Fibroblast of skin of scalp (primary cell): ENCODE measurements around the gene DNAJC6.
A peak's percentile ranks its signal among the peaks of the same experiment; 100 is the strongest.

Experiments
- DNase-seq: peaks from one replicate; pipeline ENCODE4 v3.0.0-alpha.2; 2013

Gene DNAJC6

DNA sequence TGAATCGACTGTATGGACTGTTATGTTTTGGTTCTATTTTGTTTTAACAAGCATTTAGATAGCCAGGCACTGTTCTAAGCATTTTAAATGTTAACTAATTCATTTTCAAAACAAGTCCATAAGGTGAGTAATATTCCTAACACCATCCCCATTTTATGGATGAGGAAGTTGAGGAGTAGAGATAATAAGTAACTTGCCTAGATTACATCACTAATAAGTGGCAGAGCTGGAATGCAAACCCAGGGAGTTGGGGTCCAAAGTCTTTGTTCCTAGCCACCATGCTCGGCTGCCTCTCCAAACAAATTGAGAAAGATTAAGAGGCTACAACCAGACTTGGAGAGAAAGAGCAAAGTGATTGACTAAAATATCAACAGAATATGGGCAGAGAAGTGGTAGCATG is 98.5 kb downstream of the DNAJC6 start:
- DNase-seq = no peak

DNA sequence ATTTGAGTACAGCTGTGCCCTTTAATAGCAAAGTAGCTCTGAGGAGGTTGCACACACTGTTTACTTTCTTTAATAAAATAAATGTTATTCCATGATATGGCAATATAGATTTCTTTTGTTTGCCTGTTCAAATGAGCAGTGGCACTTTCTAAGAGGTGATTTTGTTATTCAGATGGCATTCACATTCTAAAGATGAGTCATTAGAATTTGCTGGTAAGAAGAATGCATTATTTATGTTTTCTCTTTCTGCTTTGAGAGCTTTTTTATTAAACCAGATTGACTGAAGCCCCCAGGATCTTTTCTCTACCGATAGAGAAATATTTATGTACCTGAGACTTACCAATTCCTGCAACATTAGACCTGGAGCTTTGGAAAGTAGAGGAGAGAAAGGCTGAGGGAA is 100.0 kb downstream of the DNAJC6 start:
- DNase-seq = no peak

DNA sequence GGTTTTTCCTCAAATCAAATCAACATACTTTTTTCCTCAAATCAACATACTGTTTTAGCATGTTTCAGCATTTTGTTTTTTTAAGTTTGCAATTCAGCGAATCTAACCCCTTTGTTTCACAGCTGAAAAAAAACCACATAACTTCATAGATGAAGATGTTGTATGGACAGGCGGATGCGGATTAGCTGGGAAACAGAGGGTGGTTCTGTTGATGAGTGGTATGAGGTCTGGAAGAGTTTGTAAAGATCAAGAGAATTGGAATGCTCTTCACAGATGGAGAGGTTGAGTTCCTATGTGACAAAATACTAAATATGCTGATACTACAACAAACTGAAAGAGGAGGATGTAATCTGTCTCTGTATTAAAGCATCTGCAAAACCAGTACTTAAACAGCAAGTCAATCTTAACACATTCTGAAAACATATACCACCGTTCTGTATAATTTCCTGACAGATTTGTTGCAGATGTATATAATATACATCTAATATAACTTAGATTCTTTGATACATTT is 100.5 kb downstream of the DNAJC6 start:
- no peak for DNase-seq

DNA sequence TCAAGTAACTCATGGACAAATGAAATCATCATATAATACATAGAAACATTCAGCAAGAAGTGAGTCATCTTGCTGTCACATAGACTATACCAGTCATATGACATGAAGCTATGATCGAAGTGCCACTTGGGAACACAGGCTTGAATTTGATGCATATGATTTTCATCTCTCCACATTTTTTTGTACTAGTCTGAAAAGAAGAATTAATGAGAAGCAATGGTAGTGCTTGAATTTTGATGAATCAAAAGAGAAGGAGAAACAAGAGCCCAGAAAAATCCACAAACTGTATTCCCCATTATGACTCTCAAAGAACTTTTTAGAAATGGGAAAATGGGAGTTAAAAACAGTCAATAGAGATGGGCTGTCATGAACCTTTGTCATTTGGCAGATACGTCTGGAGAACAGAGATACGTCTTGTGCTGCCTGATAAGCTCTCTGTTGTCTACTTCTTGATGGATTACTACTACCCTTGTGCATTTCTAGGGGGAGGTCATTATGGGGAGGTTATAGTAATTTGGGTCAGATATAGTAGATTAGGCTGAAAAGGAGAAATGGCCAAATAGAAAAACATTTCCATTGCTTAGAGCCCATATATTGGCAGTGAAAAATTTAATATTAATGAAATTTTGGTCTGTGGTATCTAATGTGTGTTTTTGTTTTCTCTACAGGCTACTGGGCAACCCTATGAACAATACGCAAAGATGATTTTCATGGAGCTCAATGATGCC is 103.1 kb downstream of the DNAJC6 start:
- DNase-seq = peak; percentile 47

DNA sequence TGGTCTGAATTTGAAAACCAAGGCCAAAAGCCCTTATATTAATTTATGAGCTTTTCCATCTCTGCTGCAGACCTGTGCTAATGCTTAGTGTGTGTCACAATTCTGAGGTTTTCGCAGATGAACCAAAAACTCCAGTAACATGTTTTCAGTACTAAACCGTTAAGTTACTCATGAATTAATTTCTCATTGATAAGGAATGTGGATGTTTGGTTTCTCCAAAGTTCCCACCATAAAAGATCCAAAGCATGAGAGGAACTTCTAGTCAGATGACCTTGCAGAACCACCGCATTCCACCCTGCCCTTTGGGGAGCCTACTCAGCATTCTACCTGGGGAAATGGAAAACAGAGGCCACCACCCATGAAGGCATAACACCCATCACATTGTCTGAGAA is 103.6 kb downstream of the DNAJC6 start:
- DNase-seq = peak; percentile 84

DNA sequence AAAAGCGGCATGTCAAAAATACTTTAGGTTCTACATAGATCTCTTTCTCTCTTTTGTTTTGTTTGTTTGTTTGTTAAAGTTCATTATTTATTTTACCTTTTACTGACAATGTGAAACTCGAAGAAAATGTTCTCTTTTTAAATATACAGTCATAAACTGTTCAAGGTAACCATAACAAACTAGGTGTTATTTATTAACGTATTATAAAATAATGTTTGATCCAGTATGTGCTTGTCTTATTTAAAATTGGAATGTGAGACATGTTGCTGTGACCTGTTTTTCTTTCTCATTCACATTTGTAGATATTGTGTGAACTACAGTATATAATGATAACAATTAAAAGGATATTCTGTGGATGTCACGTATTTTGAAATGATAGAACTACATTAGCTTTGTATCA is 105.2 kb downstream of the DNAJC6 start:
- no peak for DNase-seq

DNA sequence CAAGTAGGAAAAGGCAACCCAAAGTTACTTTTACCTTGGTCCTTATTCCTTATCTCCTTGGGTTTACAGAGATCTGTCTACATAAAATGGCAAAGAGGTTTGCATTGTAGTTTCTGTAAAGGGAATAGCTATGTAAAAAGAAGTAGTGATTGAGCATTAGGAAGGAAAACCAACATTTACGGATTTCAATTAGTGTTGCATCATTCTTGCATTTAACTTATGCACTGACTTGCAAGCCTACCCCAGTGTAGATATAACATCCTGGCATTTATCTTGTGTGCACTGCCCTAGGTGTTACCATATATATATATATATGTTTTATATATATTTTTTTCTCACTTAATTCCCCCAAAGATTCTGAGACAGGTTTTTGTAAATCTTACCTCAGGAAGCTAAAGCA is 107.4 kb downstream of the DNAJC6 start:
- DNase-seq = no peak

DNA sequence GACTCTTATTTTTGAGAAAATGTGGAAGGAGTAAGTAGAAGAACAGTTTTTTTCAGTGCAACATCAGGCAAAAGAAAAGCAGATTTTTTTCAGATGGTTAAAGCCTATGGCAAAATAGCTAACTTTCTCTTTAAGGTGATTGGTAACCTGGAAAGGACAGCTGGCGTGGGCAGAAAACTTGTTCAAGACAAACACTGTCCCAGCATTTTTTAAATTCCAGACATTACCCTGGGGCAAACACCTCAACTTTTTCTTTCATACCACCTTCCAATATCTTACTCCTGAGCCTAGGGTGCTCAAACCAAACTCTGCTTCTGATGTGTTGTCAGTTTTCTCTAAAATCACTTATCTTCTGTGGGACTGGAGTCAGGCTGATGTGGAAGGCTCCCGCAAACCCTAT is 108.4 kb downstream of the DNAJC6 start:
- DNase-seq = no peak

DNA sequence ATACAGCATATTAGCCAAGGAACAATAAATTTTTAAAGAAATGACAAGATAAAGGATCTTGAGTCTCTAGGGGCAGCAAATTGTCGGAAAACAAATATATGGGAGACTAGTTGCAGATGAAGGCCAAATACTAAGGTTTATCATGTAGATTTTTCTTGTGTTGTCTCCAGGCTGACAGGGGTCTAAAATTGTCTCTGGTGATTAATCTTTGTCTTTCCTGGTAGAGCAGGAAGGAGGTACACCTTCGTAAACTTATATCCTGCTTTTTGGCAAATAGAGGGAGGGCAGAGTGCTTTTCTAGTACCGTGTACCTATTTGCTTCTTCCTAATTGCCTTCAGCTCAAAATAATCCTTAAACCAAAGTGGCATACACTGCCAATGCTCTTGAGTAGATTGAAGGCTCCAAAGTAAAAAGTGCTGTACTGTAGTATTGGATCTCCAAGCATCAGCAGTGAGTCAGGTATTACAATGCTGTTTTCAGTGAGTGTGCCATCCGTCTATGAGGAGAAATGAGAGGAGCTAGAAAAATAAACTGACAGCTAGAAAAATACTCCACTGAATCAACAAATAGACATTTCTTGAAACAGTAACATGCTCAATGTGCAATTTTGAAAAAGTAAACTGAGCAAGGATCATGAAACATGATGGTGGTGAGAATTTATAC is 109.3 kb downstream of the DNAJC6 start:
- no peak for DNase-seq

DNA sequence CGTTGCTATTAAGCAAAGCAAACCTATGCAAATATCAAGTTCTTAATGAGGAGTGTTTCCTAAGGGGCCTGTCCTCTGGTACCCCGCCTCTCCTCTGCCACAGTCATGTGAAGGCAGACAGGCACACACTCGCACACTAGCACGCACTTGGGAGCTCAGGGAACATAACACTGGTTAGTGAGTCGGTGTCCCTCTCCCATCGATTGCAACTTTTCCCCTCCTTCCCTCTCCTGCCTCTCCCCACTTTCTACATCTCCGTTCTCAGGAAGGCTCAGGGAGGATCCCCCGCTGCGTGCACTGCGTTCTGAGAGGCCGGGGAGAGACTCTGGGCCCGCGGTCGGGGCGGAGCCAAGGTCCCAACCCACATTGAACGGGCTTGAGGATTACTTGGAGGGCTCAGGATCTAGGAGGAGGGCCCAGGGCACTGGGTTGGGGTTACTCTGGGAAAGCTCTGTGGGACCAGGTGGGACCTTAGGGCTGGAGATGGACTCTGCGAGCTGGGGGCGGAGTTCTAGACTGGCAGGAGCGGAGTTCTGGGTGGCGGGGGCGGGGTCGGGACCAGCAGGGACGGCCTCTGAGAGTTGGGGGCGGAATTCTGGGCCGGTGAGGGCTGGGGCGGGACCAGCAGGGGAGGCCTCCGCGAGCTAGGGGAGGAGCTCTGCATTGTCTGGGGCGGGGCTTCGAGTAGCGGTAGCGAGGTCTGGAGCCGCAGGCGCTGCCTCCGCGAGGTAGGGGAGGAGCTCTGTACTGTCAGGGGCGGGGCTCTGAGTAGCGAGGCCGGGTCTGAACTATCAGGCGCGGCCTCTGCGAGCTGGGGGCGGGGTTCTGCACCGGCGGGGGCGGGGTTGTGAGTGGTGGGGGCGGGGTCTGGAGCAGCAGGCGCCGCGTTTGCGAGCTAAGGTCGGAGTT is 110.6 kb downstream of the DNAJC6 start:
- DNase-seq = peak; percentile 99

DNA sequence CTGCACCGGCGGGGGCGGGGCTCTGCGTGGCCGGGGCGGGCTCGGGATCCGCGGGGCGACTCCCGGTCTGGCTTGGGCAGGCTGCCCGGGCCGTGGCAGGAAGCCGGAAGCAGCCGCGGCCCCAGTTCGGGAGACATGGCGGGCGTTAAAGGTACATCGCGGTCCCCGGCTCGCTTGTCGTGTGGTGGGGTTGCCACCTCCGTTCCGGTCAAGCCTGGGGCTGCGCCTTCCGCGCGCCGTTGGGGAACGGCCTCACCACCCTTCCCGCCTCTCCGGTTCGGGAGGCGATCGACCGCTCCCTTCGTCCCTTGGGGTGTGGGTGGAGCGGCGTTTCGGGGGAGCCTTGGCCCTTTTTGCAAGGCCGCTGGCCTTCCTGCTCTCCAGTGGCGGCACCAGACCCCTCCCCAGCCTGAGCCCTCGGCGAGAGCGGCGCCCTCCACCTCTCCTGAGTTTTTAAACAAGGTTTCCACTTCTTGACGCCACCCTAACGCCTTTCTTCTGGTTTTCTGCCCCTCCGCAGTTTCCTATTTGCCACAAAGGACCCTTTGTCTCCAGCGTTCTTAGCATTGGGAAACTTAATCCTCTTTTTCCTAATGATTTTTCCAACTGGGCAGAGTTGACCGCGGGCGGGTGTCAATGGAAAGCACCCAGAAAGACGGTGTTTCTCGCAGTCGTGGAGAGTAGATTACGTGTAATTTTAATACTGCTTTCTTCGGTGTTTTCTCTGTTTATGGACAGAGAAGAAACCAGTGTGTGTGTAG is 111.4 kb downstream of the DNAJC6 start, which contains the start of the genes LEPR and LEPROT:
Gene LEPR (plus strand): TSS at position 79 of the 761 bp plus-strand sequence. CDS start 144,898 bp downstream, outside the sequence.
Gene LEPROT (plus strand): TSS at position 79 of the 761 bp plus-strand sequence. CDS start 57 bp downstream, at position 136.
- no peak for DNase-seq

DNA sequence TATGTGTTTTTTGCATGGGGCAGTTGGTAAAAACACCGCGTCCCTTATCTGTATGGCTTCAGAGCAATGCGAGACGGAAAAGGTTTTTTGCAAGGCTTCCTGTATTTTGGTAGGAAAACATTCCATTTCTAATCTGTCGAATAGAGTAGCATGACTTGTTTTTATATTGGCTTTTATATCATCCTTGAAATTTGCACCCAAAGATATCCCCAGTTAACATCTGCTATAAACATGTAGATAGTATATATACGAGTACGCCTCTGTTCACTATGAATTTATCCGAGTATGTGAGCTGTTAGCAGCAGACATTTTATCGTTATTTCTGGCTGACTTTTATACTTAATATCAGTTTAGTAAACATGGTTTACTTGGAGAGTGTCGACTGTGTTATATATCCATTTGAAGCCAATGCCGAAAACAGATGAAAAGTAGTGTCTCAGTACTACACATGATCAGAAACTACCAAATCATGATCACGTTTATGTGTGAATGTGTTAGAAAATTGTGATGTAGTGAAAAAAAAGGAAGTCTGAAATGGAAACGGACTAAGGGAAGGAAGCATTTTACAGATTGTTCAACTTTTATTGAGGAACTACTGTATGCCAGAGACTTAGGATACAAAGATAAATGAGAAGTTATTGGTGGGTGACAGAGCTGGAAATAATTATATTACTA is 112.1 kb downstream of the DNAJC6 start:
- no peak for DNase-seq

DNA sequence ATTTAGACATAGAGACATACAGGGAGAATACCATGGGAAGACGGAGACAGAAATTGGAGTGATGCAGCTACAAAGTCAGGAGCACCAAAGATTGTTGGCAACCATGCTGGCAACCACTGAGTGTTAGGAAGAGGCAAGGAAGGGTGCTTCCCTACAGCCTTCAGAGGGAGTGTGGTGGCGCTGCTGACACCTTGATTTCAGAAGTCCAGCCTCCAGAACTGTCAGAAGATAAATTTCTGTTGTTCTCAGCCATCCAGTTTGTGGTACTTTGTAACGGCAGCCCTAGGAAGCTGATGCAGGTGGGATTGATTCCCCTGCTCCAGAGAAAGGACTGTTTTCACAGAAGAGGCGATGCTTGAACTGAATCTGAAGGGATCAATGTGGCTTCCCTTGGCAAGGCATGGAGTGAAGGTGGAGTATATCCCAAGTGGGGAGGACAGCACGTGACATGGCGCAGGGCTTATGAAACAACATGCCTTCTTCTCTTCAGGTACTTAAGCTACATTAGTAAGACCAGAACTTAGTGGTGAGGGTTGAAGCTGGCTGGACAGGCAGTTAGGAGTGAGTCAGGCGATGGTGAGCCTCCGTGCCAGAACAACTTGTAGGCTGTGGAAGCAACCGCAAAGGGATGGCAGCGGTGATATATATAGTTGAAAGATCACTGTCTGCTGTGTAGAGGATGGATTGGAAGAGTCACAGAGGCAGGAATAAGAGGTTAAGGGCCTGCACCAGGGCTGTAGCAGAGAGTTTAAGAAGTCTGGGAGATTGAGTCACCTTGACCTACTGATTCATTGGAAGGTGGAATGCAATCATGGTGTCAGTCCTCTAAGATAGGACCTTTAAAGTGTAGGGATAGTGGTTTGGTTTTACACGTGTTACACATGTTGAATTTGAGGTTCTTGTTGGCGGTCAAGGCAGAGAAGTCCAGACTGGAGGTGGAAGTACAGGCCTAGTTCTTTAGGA is 113.2 kb downstream of the DNAJC6 start:
- DNase-seq = no peak

DNA sequence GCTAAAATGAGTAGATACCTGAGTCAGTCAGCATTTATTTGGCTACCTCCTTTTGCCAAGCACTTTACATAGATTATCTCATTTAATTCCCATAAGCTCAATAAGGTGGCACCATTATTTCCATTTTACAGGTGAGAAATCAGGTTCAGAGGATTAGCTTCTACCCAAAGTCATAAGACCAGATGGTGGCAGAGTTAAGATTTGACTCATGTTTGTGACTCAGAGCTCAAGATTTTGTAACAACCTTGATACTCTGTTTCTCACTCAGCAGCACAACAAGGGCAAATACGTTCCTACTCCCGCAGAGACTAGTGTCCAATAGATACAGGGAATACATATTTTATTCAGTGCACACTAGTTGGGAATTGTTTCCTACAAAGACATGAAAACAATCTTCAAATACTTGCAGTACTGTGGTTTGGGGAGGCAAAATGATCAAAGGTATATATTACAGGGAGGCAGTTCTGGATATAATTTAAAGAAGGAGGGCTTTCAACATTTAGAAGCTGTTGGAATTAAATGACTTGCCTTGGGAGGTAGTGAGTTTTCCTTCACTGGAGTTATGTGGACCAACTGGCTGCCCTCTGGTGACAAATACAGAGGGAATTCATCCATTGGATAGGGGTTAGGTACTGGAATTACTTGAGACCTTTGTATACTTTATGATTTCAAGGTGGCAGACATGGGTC is 114.7 kb downstream of the DNAJC6 start:
- DNase-seq = peak; percentile 80

DNA sequence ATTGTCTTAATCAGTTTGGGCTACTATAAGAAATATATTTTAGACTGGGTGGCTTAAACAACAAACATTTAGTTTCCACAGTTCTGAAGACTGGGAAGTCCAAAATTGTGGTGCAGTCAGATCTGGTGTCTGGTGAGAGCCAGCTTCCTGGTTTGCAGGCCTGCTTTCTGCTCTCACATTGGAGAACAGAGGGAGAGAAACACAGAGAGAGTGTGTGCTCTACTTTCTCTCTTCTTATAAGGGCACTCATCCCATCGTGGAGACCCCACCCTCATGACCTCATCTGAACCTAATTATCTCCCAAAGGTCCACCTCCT is 115.2 kb downstream of the DNAJC6 start:
- no peak for DNase-seq

DNA sequence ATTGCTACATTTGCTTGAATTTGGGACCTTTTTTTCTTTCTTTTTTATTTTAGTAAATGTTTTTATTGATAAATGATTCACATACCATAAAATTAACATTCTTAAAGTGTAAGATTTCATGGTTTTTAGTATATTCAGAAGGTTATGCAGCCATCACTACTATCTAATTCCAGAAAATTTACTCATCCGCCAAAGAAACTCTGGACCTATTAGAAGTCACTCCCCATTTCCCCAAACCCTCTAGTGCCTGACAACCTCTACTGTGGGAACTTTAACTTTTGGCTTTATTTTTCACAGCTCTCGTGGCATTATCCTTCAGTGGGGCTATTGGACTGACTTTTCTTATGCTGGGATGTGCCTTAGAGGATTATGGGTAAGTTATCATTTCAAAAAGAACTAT is 115.7 kb downstream of the DNAJC6 start:
- DNase-seq = peak; percentile 71

DNA sequence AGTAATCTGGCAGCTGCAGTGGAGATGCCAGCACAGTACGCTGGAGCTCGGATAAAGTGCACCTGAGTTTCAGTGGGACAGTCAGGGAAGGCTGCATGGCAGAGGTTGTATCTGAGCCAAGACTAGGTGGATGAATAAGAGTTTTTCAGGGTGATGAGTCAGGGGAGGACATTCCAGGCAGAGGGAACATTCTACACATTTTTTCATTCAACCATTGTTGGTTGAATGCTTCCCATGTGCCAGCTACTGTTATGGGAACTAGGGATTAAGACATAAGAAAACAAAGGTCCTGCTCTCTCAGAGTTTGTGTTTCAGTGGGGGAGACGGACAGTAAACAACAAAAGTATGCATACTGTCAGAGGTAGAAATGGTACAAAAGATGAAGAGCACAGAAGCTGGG is 116.4 kb downstream of the DNAJC6 start:
- DNase-seq = peak; percentile 91

DNA sequence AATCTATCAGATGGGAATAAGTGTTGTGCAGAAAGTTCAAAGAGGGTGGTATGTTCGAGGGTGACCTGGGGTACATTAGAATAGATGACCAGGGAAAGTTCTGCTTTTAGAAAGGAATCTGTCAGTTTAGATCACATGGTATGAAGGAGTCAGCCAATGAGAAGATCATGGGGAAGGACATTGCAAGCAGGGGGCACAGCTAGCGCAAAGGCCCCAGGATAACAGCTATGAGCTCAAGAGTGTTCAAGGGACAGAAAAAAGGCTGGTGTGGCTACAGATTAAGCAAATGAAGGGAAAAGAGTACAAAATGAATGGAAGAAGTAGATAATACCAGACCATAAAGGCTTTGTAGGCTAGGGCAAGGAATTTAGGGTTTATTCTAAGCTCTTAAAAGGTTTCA is 119.7 kb downstream of the DNAJC6 start:
- DNase-seq = no peak

DNA sequence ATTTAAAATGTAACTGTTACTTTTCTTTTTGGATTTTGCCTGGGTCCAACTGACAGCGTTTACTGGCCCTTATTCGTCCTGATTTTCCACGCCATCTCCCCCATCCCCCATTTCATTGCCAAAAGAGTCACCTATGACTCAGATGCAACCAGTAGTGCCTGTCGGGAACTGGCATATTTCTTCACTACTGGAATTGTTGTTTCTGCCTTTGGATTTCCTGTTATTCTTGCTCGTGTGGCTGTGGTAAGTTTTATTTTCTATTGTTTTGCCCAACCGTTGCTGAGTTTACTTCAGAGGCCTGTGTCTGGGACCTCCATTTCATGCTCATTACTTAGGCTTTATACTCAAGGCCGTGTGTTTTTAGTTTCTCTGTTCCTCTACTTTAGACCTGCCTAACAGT is 120.5 kb downstream of the DNAJC6 start:
- peak; percentile 78 for DNase-seq
